ENCODE data around the gene ASIP. TPM values are rescaled to one million over a fixed set of nuclear protein-coding genes. Genes with fewer than 3 reads are reported as not detected.

Gene ASIP
- total and polyA plus RNA-seq, 2 experiments from 2014 or later: 0.67 TPM; not detected in 1

- Histone ChIP-seq H3K4me1 (ENCODE audit: low read depth) (no peaks in the 10 kb centered on the region), H3K36me3 (no peaks in the 10 kb centered on the region), H3K9me3 (ENCODE audit: low read depth) (no peaks in the 10 kb centered on the region), H3K4me3 (no peak overlapping the region), H3K27ac (no peak overlapping the region), H3K27me3 (no peaks in the 10 kb centered on the region)
- no peak for DNase-seq (ENCODE audit: low read depth in 1 of 2, low spot score in 1 of 2)
- TF ChIP-seq, protein P1, sequence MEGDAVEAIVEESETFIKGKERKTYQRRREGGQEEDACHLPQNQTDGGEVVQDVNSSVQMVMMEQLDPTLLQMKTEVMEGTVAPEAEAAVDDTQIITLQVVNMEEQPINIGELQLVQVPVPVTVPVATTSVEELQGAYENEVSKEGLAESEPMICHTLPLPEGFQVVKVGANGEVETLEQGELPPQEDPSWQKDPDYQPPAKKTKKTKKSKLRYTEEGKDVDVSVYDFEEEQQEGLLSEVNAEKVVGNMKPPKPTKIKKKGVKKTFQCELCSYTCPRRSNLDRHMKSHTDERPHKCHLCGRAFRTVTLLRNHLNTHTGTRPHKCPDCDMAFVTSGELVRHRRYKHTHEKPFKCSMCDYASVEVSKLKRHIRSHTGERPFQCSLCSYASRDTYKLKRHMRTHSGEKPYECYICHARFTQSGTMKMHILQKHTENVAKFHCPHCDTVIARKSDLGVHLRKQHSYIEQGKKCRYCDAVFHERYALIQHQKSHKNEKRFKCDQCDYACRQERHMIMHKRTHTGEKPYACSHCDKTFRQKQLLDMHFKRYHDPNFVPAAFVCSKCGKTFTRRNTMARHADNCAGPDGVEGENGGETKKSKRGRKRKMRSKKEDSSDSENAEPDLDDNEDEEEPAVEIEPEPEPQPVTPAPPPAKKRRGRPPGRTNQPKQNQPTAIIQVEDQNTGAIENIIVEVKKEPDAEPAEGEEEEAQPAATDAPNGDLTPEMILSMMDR (IDR thresholded peaks at IDR 0.05; ENCODE audit: low read depth, low read length): no peak
Measured at GRCh38 chr20:34268145-34268544, 26.9 kb downstream of the ASIP start.

- Histone ChIP-seq H3K9me3 (ENCODE audit: low read depth) (no peaks in the 10 kb centered on the region), H3K4me1 (ENCODE audit: low read depth) (no peaks in the 10 kb centered on the region), H3K27me3 (no peaks in the 10 kb centered on the region), H3K4me3 (no peak overlapping the region), H3K27ac (no peak overlapping the region), H3K36me3 (no peaks in the 10 kb centered on the region)
- peak in 1 of 2 donors; percentile 45 for DNase-seq (ENCODE audit: low read depth in 1 of 2, low spot score in 1 of 2)
- TF ChIP-seq, protein P1 (IDR thresholded peaks at IDR 0.05; ENCODE audit: low read depth, low read length): peak; percentile 7
Measured at GRCh38 chr20:34268851-34269636, 27.8 kb downstream of the ASIP start.

DNA sequence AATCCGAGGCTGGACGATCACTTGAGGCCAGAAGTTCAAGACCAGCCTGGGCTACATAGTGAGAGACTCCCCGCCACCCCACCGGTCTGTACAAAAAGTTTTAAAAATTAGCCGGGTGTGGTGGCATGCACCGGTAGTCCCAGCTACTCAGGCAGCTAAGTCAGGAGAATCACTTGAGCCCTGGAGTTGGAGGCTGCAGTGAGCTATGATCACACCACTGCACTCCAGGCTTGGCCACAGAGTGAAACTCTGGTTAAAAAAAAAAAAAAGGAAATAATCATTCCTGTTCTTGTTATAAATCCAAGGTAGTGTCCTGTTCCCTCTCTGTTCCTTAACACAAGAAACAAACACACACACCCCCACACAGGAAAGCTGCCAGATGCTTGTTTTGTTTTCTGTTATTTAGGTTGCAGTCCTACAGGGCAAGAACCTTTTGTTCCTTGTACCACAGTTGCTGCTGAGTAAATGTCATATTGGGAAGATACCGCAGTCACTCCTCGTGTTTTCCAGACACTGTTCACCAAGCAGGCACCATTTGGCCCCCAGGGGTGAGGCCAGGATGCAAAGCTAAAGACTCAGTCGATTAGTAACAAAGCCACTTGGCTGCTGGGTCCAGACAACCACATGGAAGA lies 28.9 kb downstream of the ASIP start:
- H3K4me3 ChIP-seq: no peak overlapping the region
- no peaks in the 10 kb centered on the region for H3K4me1 ChIP-seq (ENCODE audit: low read depth)
- no peaks in the 10 kb centered on the region for H3K27me3 ChIP-seq
- TF ChIP-seq, protein P1 (IDR thresholded peaks at IDR 0.05; ENCODE audit: low read depth, low read length): no peak
- no peak overlapping the region for H3K27ac ChIP-seq
- H3K9me3 ChIP-seq (ENCODE audit: low read depth): no peaks in the 10 kb centered on the region
- peak in 1 of 2 donors; percentile 75 for DNase-seq (ENCODE audit: low read depth in 1 of 2, low spot score in 1 of 2)
- peaks cover 3% of the 10 kb centered on the region for H3K36me3 ChIP-seq

- DNase-seq (ENCODE audit: low read depth in 1 of 2, low spot score in 1 of 2): peak in 1 of 2 donors; percentile 88
- Histone ChIP-seq H3K4me3 (no peak overlapping the region), H3K4me1 (ENCODE audit: low read depth) (no peaks in the 10 kb centered on the region), H3K27me3 (no peaks in the 10 kb centered on the region), H3K36me3 (peaks cover 6% of the 10 kb centered on the region), H3K27ac (no peak overlapping the region), H3K9me3 (ENCODE audit: low read depth) (no peaks in the 10 kb centered on the region)
- TF ChIP-seq, protein P1 (IDR thresholded peaks at IDR 0.05; ENCODE audit: low read depth, low read length): no peak
Measured at GRCh38 chr20:34271956-34272355, 30.7 kb downstream of the ASIP start.

- H3K9me3 ChIP-seq (ENCODE audit: low read depth): no peaks in the 10 kb centered on the region
- H3K4me1 ChIP-seq (ENCODE audit: low read depth): no peaks in the 10 kb centered on the region
- peaks cover 15% of the 10 kb centered on the region for H3K36me3 ChIP-seq
- TF ChIP-seq, protein P1 (IDR thresholded peaks at IDR 0.05; ENCODE audit: low read depth, low read length): no peak
- no peak overlapping the region for H3K27ac ChIP-seq
- DNase-seq (ENCODE audit: low read depth in 1 of 2, low spot score in 1 of 2): no peak
- H3K27me3 ChIP-seq: no peaks in the 10 kb centered on the region
- no peak overlapping the region for H3K4me3 ChIP-seq
Measured at GRCh38 chr20:34274694-34275093, 33.5 kb downstream of the ASIP start.

Data from cardiac muscle cell (in vitro differentiated cells and primary cell).